Right lobe of liver (tissue), 4 donors: ENCODE measurements around the gene TENM3.

Experiments
- CTCF ChIP-seq, 4 donors: fragments of 200-600 bp in 3 of 4; fragments of 450-650 bp in 1 of 4; IDR thresholded peaks; one replicate each; pipeline versions ENCODE4 v1.5.1 to v1.8.0; 2016 to 2022; ENCODE audit warnings: antibody characterized with exemption in 4 of 4, mild to moderate bottlenecking in 2 of 4
- POLR2A ChIP-seq: fragments of 450-650 bp; IDR thresholded peaks from one replicate; pipeline ENCODE4 v1.6.1; 2017; ENCODE audit warnings: antibody characterized with exemption, mild to moderate bottlenecking
- donor health status: DM: no; HTN: no; CAD: no.
- donor health status: DM: no; HTN: no; CAD: no.
- donor health status: DM: no; HTN: yes; CAD: no.

GRCh38 chr4:182425302-182425701 is 182.1 kb downstream of the TENM3 start:
- TF ChIP-seq CTCF (IDR thresholded peaks at IDR 0.05), result no peak
- no peak for TF ChIP-seq POLR2A
